ENCODE data around the gene SHANK2.

- TF ChIP-seq CTCF (conservative IDR thresholded peaks at IDR 0.05; ENCODE audit: low read length) (no peak), EZH2phosphoT487 (IDR thresholded peaks at IDR 0.05; ENCODE audit: borderline replicate concordance, low read depth, low read length) (no peak)
These were observed 32.7 kb upstream of the SHANK2 start for GRCh38 chr11:71285111-71285510.

Data from OCI-LY7 (cell line).